COR-L47 (cell line): ENCODE results near the gene CENPF.
"Not testable (repeated sequence)": the region's sequence is repeated elsewhere in the genome, so short reads cannot be mapped to it uniquely, and the experiment has no call there.

Experiments
- DNase-seq: peaks from one replicate; lab custom pipeline; 2025; lab: John Stamatoyannopoulos, UW

CENPF gene, protein sequence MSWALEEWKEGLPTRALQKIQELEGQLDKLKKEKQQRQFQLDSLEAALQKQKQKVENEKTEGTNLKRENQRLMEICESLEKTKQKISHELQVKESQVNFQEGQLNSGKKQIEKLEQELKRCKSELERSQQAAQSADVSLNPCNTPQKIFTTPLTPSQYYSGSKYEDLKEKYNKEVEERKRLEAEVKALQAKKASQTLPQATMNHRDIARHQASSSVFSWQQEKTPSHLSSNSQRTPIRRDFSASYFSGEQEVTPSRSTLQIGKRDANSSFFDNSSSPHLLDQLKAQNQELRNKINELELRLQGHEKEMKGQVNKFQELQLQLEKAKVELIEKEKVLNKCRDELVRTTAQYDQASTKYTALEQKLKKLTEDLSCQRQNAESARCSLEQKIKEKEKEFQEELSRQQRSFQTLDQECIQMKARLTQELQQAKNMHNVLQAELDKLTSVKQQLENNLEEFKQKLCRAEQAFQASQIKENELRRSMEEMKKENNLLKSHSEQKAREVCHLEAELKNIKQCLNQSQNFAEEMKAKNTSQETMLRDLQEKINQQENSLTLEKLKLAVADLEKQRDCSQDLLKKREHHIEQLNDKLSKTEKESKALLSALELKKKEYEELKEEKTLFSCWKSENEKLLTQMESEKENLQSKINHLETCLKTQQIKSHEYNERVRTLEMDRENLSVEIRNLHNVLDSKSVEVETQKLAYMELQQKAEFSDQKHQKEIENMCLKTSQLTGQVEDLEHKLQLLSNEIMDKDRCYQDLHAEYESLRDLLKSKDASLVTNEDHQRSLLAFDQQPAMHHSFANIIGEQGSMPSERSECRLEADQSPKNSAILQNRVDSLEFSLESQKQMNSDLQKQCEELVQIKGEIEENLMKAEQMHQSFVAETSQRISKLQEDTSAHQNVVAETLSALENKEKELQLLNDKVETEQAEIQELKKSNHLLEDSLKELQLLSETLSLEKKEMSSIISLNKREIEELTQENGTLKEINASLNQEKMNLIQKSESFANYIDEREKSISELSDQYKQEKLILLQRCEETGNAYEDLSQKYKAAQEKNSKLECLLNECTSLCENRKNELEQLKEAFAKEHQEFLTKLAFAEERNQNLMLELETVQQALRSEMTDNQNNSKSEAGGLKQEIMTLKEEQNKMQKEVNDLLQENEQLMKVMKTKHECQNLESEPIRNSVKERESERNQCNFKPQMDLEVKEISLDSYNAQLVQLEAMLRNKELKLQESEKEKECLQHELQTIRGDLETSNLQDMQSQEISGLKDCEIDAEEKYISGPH (N-terminal part only)

DNA sequence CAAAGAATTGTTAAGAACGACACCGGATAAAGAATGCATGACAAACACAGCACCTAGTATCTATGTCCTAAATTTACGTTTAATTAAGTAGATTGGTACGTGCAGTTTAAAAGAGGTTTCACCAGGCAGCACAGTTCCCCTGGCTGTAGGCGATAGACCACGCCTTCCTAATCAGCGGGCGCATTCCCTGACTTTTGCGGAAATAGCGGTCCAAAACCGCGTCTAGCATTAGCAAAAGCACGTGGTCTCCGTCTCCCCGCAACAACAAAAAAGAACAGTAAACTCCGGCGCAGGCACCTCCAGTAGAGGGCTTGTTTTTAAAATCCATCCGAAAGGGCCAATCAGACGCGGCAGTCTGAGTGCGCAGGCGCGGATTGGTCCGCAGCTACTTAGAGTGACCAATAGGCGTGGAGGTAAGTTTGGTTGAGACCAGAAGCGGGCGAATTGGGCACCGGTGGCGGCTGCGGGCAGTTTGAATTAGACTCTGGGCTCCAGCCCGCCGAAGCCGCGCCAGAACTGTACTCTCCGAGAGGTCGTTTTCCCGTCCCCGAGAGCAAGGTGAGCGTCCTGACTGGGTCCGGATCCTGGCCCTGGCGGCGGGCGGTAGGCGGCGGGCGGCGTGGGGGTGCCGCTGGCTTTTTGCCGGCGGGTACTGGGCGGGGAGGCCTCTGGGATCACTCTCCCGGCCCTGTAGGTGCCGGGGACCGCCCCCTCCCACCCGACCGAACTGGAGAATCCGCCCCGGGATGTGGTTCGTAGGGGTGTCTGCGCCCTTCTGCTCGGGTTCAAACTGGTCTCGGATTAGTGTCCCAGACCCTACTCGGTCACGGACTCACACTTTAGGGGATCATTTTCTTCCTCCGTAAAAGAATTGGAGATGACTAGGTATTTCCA, at the start of gene CENPF:
CENPF (plus strand) TSS at position 432 of the 894 bp plus-strand sequence. CDS start 10,560 bp downstream, outside the sequence.
- DNase-seq, result peak; percentile 98

DNA sequence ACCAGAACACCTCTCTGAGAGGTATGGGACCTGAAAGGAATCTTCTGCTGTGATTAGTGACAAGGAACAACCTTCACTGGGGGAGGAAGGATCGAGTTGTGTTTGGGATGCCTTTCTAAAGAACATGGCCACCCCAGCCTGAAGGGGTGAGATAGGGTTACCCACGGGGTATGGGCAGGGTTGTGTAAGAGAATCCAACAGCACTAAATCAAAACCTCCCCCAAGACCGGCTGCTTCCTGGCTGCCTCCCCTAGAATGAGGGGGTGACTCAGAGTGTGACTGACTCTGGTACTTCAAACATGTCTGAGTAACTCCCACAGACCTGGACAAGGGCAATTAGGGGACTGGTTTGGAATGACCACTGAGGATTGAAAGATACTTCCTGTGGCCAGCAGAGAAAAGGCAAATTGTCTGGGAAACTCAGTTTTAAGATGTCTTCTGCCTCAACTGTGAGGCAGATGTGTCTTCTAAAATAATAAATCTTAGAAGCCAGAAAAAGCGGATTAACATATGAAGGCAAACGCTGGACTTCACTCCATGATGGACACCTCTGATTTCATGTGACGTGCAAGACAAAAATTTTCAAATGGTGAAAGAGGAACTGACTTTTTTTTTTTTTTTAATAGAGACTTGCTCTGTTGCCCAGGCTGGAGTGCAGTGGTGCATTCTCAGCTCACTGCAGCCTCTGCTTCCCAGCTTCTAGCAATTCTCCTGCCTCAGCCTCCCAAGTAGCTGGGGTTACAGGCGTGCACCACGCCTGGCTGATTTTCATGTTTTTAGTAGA, 44.9 kb upstream of the CENPF start:
- DNase-seq, result no peak

DNA sequence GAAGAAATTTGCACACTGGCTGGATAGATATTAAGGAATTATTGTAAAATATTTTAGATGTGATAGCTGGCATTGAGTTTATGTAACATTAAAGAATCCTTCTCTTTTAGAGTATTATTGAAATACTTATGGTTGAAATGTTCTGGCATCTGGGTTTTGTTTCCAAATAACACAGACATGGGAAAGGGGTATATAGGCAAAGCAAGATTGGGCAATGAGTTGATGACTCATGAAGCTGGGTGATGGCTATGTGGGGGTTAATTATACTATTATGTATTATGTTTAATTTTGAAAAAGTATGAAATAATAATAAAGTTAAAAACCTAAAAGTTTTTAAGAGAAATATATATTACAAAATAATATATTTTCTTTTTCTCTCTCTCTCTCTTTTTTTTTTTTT, 39.1 kb upstream of the CENPF start:
- no peak for DNase-seq

DNA sequence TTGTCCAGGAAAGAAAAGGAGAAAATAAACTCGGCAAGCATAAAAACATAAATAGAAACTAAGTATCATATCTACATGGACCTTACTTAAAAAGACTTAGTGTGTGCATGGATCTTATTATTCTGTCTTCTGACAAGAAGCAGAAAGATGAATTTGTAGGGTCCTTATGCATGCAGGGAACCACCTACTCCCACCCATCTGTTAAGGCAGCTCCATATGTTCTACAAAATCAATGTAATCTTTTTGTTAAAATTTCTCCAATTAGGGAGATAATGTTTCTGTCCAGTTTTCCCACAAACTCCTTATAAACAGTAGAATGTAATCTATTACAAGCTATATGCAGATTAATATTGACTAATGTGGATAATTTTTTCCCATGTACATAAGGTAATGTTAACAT, 37.7 kb upstream of the CENPF start:
- no peak for DNase-seq

DNA sequence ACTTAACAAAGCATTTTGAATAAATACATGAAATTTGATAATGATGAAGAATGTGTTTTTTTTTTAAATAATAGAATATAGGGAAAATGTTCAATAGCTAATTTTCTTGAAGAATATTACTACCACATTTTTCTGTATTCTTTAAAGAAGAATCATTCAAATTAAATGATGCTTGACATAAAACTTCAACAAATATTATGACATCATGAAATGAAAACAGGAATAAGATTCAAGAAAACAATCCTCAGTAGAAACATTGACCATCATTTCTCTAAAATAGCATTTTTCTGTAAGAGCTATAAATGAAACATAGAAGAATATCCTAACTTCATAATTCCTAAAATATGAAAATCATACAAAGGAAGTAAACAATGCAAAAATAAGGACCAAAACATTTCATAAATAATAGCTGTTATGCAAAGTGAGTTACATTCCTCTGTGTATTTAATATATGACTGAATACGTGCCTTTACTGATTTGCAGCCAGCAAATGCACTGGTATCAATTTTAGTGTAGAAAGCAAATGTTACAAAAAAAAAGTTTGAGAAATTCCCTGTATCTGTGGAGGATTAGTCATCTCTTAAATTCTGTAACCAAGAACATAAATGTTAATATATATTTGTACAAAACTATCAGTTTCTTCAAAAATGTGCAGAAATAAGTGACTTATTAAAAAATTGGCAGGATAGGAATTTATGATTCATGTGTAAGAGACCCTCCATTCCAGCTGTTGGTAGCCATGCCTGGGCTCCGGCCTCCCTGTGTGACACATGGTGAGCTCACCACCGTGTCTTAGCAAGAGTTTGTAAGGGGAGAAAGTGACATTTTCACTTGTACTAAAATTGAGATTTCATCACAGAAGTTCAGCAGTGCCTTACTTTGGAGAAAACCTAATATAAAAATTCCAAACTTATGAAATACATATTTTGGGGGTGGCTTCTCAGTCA, 36.6 kb upstream of the CENPF start:
- no peak for DNase-seq

DNA sequence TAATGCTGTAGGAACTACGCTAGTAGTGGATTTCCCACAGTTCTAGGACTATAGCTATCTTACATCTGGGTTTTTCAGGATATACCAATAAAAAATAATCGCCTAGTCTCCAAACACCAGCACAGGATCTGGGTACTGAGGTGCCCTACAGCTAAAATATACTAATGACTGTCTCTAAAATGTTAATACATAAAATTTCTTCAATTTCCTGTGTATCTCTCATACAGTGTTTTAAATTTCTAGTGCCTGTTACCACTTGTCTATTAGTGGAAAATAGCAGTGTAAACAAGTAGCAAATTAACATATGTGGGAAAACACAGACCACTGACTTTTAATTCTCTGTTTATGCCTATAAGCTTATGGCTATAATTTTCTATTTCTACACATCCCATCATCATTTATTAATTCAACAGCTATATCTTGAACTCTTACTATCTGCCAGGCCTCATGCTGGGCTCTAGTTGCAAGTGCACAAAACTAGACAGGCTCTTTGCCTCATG, 35.5 kb upstream of the CENPF start:
- DNase-seq, result no peak

DNA sequence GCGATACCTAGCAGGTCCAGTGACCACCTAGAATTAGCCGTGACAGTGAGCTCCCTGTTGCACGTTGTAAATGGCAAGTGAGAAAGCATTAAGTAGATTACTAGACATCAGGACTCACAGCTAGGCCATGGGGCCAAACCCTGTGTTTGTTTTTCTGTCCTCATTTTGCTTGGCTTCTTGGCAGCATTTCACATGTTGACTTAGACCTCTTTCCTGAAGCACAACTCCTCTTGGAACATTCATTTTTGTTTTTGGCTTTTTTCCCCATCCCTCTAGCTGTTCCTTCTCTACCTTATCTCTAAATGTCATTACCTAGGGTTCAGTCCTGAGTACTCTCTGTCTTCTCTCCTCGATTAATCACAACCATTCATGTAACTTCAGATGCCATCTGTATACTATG, 34.7 kb upstream of the CENPF start:
- DNase-seq, result no peak

DNA sequence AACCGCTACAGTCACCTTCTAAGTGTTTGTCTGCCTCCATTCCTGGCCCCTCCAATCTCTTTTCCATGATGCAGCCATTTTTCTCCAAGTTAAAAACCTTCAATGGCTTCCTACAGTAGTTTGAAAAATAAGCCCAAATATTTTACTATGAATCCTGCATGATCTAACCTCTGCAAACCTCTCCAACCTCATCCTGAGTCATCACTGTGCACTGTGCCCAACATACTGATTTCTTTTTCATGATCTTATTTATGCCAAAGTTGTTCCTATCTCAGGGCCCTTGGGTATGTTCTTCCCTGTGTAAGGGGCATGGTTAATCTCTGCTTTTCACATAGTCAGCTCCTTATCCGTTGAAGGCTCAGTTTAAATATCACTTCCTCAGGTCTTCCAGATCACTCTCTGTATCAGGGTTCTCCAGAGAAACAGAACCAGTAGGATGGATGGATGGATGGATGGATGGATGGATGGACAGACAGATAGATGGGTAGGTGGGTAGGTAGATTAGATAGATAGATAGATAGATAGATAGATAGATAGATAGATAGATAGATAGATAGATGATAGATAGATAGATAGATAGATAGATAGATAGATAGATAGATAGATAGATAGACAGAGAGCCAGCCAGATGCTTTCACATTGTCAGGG, 33.5 kb upstream of the CENPF start:
- no peak for DNase-seq

DNA sequence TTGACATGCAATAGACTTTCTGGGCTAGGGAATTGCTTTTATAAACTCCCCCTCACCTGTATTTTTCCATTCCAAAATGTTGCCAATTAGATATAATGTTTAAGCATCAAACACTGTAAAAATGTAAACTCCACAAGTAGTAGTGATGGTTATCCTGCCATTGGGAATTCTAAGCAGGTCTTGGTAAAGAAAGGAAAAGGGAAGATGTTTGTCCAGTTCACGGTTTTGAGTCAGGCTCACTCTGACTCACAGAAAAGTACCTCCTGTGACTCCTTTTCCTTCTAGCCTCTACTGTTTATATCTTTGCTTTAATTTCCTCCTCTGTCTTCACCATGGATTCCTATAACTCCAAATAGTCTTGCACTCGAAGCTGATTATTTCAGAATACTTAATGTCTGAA, 32.6 kb upstream of the CENPF start:
- no peak for DNase-seq

DNA sequence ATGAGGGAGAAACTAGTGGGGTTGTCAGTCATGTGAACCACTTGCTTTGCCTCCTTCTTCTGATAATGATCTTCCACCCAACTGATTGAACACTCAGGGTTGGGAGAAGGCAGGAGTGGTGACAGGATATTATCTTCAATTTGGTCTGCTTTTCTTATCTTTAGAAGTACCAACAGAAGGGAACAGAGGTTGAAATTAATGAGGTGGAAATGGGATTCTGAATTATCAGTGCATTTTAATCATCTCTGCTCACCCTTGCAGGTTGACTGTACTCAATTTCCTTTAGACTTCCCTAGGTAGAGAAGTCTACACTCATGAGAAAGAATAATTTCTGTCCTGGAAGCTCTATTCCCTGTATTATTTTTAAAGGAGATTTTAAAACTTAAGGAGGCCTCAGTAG, 31.7 kb upstream of the CENPF start:
- DNase-seq, result no peak

DNA sequence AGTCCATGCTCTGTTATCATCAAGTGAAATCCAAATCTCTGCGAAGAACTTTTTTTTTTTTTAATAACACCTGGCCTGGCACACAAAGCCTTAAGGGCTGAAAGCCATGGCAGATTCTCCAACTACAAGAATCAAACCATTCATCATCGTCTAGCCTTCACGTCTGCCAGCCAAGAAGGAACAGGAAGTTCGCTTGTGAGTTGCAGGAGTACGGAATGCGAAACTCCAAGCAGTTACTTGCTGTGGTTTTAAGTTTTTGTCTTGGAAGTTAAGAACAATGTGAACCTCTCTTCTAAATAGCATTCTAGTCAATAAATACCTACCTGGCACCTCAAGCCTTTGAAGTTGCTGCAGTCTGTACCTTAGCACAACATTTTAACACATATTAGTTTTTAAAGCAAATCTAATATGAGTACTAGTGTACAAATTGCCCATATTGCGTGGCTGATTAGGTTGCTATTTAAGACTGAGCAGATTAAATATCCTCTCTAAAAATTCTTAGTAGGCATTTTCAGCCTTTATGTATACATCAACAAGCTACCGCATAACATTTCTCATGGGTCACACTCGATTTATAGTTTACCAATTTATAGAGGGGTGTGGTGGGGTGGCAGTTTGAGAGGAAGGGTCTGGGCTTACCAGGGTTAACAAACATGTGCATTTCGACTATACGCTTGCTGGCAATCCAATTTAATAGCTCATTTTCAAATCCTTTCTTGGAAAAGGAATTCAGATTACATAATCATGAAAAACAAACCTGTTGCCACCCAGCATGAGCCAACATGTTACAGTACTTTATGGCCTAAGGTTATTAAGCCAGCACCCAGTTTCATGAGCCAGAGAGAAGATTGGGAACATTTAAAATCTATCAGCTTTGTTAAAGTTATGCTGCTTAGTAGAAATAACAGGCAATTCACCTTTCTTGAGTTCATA, 29.3 kb upstream of the CENPF start:
- no peak for DNase-seq

DNA sequence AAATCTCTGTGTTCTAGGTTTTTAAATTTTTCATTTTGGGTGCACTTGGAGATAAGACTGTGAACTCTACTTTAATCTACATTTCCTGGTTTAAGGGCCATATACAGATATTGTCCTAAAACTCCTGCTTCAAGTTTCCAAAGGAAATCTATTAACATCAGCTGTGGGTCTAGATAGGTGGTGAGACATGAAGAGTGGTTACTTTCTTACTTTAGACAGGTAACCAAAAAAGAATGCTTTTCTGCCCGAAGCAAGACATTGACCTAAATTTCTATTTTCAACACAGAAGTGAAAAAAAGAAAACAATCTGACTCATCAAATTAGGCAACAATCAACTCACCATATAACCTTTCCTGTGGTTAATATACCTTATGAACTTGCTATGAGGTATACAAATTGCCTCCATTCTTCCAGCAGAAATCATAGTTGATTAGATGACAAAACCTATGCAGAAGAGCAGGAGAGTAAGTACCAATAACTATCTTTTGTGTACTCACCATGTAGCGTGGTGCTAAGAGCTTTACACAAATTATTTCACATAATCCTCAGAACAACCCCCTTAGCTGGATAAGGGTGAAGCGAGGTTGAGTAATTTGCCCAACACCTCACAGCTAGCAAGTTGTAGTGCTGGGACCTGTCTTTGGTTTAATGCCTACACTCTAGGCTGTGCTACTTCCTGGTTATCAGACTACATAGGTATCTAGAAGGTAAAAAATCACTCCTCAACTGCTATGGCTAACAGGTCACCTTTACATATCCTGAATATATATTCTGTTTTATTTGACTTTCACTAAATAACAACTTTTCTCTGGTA, 28.2 kb upstream of the CENPF start:
- no peak for DNase-seq

DNA sequence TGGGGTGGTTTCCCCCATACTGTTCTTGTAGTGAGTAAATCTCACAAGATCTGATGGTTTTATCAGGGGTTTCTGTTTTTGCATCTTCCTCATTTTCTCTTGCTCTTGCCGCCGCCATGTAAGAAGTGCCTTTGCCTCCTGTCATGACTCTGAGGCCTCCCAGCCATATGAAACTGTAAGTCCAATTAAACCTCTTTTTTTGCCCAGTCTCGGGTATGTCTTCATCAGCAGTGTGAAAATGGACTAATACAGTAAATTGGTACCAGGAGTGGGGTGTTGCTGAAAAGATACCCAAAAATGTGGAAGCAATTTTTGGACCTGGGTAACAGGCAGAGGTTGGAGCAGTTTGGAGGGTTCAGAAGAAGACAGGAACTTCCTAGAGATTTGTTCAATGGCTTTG, 26.9 kb upstream of the CENPF start:
- DNase-seq, result not testable (repeated sequence)

DNA sequence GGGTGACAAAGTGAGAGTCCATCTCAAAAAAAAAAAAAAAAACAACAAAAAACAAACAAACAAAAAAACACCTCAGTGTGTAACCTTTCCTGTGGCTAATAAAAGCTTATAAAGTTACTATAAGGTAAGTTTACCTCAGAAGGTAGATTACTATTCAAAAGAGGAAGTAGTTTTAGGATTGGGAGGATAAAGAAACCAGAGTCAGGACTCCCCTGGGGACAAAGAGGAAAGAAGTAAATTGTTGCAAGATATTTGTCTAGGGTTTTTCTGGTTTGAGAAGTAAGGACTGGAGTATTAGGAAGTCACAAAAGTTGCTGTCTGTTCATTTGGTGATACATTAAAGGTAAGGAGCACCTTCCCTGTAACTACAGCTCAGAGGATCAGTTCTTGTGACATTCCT, 23.8 kb upstream of the CENPF start:
- DNase-seq, result no peak

DNA sequence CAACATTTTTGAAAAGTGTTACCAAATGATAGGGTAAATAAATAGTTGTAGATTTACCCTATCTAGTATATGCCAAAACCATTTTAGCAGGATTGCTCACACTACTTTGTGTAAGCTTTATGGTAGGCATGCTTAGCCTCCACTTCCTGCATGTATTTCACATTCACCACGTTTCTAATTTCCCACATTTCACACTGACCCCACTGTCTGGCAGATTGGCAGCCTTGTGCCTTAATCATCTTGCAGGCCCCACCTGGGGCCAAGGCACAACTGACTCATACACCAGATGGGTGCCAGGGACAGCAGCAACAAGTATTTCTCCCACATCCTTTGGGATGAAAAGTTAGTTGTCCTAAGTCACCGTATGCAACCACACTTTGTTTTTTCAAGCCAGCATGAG, 21.2 kb upstream of the CENPF start:
- no peak for DNase-seq

DNA sequence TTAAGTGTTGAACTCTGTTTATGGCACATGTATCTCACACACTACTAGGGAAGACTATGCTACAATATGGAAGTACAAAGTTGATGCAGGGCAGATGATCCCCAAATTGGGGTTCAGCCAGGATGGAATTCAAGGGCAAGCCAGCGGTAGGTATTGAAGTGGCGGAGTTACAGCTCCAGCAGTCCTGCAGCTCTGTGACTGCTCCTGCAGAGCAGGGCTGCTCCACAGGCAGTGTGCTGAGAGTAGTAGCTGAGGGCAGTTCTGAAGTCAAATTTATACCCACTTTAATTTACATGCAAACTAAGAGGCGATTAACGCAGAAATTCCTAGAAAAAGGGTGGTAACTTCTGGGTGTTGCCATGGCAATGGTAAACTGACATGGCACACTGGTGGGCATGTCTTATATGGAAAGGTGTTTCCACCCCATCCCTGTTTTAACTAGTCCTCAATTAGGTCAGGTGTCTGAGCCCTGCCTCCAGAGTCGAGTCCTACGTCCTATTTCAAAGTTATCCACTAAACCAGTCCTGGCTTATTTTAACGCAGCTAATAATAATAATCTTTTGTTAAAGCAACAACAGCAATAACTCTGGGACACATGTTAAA, 20.6 kb upstream of the CENPF start:
- no peak for DNase-seq
